ENCODE data around the gene NCOR1.
"Not testable (repeated sequence)": the region's sequence is repeated elsewhere in the genome, so short reads cannot be mapped to it uniquely, and the experiment has no call there.

NCOR1 gene

DNA sequence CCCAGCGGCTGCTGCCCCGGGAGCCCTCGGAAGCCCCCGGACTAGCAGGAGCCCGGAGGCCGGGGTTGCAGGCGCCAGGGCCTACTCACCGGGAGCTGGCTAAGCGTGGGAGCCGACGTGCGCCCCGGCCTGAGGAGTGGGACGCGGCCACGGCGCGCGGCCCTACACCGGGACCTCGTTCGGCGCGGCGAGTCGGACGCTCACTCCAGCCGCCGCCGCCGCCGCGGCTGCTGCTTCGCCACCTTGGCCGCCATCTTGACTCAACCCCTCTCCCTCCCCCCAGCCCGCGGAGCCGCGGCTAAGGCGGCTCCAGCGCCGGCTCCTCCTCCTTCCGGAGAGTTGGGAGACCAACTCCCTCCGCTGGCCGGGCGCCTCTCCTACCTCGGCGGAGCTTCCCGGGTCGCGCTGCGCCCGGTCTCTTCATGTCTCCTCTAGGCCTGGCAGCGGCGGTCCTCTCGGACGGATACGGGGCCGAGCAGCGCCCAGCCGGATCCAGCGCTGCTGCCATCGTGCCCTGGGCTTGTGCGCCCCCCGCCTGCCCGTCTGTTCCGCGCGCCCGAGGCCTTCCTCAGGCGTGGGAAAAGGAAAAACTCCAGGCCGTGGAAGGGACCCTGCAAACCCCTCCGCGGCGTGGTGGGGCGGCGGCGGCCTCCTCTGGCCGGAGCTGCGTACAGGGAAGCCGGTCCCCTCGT, at the start of gene NCOR1:
Gene NCOR1, minus strand, starts transcription at position 262 of the 692 bp plus-strand sequence. CDS start 20,965 bp downstream, outside the sequence.
- in situ Hi-C loops (cut with HindIII; ENCODE audit: low pct_ligation_motif_present, low pct_unique_long_range_greater_than_20kb, low sequenced_read_pairs) = no loop called here
- DNase-seq = peak; percentile 98

DNA sequence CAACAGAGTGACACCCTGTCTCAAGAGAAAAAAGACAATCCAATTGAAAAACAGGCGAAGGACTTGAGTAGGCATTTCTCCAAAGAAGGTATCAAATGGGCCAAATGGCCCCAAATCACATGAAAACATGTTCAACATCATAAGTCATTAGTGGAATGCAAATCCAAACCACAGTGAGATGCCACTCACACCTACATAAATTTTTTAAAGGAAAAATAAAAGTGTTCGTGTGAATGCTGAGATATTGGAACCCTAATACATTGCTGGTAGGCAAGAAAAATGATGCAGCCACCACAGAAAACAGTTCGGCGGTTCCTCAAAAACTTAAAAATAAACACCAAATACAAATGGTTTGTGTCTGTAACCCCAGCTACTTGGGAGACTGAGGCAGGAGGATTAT, 46.9 kb upstream of the NCOR1 start:
- no peak for DNase-seq
- in situ Hi-C loops (cut with HindIII; ENCODE audit: low pct_ligation_motif_present, low pct_unique_long_range_greater_than_20kb, low sequenced_read_pairs) = no loop called here

DNA sequence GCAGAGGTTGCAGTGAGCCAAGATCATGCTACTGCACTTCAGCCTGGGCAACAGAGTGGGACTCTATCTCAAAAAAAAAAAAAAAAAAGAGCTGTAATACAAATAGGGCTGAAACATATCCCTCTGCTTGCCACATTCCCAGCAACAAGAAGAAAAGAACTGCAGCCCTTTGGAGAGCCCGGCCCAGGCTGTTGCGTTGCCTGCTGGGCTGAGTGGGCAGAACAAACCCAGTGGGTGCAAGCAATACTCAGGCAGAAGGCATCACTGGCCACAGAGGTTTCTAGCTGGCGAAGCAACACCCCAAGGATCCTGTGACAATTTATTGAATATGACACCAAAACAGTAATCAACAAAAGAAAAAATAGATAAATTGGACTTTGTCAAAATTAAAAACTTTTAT, 45.7 kb upstream of the NCOR1 start:
- DNase-seq = no peak
- in situ Hi-C loops (cut with HindIII; ENCODE audit: low pct_ligation_motif_present, low pct_unique_long_range_greater_than_20kb, low sequenced_read_pairs) = no loop called here

DNA sequence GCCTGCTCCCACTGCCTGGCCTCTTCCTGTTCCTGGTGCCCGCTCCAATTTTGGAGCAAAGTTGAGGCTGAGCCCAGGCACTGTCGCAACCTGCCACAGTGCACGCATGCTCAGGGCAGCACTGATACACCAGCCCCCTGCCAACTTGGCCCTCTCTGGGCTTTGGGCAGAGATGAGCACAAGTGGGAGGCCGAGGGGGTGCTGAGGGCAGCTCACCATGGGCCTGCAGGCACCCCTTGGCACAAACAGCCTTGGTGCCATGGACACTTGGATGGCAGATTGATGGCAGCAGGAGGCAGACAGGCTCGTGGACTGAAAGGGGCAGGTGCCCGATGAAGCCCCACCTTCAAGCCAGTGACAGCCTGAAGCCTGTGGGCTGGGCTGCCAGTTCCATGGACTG, 44.6 kb upstream of the NCOR1 start:
- in situ Hi-C loops (cut with HindIII; ENCODE audit: low pct_ligation_motif_present, low pct_unique_long_range_greater_than_20kb, low sequenced_read_pairs) = no loop called here

DNA sequence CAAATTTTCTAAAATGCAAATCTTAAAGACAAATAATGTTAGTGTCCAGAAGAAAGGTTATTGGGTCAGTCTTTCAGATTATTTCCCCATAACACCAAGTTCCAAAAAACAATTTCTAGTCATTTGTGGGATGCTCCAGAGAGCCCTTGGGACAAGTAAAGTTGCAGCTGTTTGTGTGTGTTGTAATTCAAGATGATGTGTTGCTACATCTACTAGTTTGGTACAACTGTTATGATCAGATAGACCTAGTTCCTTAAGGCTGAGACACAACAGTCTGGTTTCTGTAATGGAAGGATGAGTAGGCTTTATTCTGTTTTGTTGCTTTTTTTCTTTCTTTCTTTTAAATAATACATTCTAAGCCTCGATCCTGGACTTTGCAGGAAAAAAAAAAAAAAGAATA, 43.6 kb upstream of the NCOR1 start:
- in situ Hi-C loops (cut with HindIII; ENCODE audit: low pct_ligation_motif_present, low pct_unique_long_range_greater_than_20kb, low sequenced_read_pairs) = no loop called here

More for the DNA sequence above, 44.6 kb upstream of the NCOR1 start:
- no peak for DNase-seq

DNA sequence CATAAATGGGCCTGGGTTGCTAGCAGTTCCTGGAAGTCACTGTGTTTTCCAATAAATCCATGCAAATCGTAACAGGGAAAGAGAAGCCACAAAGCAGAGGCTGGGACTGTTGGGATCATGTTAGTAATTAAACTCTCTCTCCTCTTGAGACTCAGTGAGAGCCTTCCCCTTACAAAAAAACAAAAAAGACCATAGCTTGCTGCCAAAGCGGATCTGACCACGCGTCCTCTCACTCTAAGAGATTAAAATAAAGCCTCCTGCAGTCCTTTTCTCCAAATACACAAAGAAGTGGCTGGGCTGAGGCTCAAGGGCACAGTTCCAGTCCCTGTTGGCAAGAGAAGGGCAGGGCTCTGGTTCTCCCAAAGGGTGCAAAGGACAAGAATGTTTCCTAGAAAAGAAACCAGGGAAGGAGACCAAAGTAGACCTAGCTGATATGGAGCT, 40.2 kb upstream of the NCOR1 start:
- in situ Hi-C loops (cut with HindIII; ENCODE audit: low pct_ligation_motif_present, low pct_unique_long_range_greater_than_20kb, low sequenced_read_pairs) = no loop called here
- no peak for DNase-seq

More for the DNA sequence above, 43.6 kb upstream of the NCOR1 start:
- DNase-seq = no peak

DNA sequence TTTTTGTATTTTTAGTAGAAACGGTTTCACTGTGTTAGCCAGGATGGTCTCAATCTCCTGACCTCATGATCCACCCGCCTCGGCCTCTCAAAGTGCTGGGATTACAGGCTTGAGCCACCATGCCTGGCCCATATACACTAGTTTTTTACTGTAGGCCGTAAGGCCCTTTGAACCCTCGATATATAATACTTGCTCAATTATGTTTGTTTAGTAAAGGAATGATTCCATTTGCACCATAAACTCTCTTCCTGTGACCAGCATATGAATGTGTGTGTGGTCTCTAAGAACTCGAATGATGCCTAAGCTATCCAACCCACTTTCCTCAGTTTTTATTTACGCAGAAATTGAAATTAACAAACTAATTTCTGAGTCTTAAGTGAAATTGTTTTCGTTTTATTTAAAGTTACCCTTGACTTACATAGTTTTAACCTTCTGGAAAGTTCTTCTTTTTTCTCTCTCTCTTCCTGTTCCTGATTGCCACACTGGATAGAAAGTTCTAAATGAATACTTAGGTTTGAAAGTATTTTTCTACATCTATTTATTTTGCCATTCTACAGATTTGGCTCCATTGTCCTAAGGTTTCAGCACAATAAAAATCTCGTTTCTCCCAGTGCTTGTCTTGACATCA, 39.6 kb upstream of the NCOR1 start:
- in situ Hi-C loops (cut with HindIII; ENCODE audit: low pct_ligation_motif_present, low pct_unique_long_range_greater_than_20kb, low sequenced_read_pairs) = no loop called here
- DNase-seq = no peak

DNA sequence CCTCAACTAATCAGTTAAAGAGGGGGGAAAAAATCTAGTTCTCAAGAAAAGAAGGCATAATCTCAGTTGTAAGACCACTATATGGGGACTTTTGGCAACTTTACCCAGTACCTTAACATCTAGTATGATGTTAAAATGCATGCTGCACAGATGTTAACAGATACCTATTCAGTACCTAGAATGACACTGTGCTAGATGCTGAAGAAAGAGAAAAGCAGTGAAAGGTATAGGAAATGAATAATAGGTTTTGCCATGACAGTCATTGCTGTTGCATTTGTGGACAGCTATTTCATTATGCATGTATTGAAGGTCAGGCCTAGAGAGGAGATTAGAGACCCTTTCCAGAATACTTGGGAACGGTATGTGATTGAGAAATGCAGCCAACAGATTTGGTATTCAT, 36.2 kb upstream of the NCOR1 start:
- DNase-seq = no peak
- in situ Hi-C loops (cut with HindIII; ENCODE audit: low pct_ligation_motif_present, low pct_unique_long_range_greater_than_20kb, low sequenced_read_pairs) = no loop called here

DNA sequence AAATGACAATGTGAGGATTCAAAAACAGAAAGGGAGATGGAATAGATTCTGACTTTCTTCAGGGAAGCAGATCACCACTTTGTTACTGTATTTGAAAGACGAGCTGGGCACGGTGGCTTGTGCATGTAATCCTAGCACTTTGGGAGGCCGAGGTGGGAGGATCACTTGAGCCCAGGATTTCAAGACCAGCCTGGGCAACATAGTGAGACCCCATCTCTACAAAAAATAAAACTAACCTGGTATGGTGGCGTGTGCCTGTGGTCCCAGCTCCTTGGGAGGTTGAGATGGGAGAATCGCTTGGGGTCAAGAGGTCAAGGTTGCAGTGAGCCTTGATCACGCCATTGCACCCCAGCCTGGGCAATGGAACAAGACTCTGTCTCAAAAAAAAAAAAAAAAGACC, 35.7 kb upstream of the NCOR1 start:
- in situ Hi-C loops (cut with HindIII; ENCODE audit: low pct_ligation_motif_present, low pct_unique_long_range_greater_than_20kb, low sequenced_read_pairs) = no loop called here
- DNase-seq = no peak

DNA sequence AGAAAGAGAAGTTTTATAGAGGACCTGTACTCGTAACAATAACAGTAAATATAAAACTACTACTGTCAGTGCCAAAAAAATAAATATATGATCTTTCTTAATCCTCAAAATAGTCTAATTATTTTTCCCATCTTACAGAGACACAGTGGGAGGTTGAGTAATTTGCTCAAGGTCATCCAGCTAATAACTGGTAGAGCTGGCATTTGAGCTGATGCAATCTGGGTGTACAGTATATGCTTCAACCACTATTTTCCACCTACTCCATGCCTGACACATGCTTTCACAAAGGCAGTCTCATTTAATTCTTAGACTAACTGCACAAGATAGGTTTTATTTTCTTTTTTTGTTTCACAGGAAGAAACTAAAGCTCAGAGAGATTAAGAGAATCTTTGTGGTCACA, 35.3 kb upstream of the NCOR1 start:
- in situ Hi-C loops (cut with HindIII; ENCODE audit: low pct_ligation_motif_present, low pct_unique_long_range_greater_than_20kb, low sequenced_read_pairs) = no loop called here
- no peak for DNase-seq

DNA sequence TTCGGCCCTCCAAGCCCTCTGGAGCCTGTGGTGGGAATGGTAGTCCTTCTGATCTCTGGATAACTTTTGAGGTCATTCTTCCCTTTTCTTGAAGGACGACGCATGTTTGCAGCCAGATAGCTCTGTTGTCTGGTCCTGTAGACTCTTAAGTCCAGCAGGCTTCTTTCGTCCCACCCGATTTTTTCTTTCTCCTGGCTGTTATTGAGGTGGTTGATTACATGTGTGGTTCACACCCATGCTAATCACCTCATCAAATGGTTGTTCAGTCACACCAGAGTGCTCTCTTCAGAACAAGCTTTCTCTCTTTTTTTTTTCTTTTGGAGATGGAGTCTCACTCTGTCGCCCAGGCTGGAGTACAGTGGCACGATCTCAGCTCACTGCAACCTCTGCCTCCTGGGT, 32.3 kb upstream of the NCOR1 start:
- no peak for DNase-seq
- in situ Hi-C loops (cut with HindIII; ENCODE audit: low pct_ligation_motif_present, low pct_unique_long_range_greater_than_20kb, low sequenced_read_pairs) = no loop called here

DNA sequence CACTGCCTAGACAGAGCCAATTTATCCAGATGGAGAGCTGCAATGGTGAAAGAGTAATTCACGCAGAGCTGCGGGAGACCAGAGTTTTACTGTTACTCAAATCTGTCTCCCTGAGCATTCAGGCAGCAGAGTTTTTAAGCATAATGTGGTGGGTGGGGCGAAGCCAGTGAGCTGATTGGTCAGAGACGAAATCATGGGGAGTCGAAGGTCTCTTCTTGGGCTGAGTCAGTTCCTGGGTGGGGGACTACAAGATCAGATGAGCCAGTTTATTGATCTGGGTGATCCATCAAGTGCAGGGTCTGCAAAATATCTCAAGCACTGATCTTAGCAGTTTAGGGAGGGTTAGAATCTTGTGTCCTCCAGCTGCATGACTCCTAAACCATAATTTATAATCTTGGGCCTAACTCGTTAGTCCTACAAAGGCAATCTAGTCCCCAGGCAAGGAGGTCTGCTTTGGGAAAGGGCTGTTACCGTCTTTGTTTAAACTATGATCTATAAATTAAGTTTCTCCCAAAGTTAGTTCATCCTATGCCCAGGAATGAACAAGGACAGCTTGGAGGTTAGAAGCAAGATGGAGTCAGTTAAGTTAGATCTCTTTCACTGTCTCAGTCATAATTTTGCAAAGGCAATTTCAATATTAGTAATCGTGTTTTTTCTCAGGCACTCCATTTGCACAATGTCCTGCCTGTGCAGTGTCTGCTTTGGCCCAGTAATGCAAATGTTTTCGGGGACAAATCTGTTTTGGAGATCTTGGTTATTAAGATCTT, 28.6 kb upstream of the NCOR1 start:
- DNase-seq = no peak
- in situ Hi-C loops (cut with HindIII; ENCODE audit: low pct_ligation_motif_present, low pct_unique_long_range_greater_than_20kb, low sequenced_read_pairs) = no loop called here

DNA sequence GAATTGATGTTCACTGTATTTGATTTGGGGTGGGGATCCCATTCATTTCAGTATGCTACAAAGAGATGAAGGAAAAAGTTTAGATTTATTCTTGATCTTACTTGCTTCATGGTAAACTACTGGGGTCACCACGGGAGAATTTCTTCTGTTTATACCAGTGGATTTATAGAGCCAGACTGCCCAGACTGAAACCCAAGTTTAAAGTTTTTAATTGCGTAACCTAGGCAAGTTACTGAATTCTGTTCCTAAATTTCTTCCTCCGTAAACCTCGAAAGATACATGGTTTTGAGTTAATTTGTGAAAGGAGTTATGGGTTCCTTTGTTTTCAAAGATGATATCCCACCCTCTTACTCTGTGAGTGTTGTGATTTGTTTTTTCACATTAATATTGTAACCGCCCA, 28.1 kb upstream of the NCOR1 start:
- no peak for DNase-seq
- in situ Hi-C loops (cut with HindIII; ENCODE audit: low pct_ligation_motif_present, low pct_unique_long_range_greater_than_20kb, low sequenced_read_pairs) = no loop called here

DNA sequence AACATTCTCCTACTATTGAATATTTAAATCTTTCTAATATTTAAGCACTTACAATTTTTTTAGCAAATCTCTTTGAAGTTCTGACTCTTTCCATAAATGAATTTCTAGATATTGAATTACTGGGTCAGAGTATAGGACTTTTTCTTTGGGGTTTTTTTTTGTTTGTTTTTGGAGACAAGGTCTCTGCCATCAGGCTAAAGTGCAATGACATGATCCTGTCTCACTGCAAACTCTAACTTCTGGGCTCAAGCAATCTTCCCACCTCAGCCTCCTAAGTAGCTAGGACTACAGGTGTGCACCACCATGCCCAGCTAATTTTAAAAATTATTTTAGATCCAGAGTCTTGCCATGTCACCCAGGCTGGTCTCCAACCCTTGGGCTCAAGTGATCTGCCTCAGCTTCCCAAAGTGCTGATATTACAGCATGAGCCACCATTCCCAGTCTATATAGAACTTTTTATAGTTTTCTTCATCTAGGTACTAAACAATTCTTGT, 26.6 kb upstream of the NCOR1 start:
- DNase-seq = no peak
- in situ Hi-C loops (cut with HindIII; ENCODE audit: low pct_ligation_motif_present, low pct_unique_long_range_greater_than_20kb, low sequenced_read_pairs) = no loop called here

DNA sequence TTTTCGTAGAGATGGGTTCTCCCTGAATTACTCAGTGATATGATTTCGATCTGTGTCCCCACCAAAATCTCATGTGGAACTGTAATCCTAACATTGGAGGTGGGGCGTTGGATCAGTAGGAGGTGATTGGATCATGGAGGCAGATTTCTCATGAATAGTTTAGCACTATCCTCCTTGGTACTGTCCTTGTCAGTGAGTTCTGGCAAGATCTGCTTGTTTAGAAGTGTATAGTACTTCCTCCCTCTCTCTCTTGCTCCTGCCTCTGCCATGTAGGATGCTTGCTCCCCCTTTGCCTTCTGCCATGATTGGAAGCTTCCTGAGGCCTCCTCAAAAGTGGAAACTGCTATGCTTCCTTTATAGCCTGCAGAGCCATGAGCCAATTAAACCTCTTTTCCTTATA, 24.6 kb upstream of the NCOR1 start:
- in situ Hi-C loops (cut with HindIII; ENCODE audit: low pct_ligation_motif_present, low pct_unique_long_range_greater_than_20kb, low sequenced_read_pairs) = no loop called here
- DNase-seq = no peak

DNA sequence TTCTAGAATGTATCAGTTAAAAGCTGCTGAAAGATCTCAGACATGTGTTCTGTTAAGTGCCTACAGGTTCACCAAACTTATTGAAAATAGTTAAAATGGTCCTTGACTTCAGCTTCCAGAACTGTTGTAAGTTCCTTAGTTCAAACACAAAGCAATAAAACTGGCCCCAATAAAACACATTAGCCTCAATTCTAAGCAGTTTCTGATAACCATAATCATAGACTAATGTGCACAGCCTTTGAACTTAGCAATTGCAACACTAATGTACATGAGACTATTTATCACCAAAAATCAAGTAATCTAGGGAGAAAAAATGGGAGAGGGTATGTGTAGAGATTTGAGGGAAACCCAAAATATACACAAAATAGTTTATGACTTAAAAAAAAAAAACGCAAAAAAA, 17.1 kb upstream of the NCOR1 start:
- no peak for DNase-seq
- in situ Hi-C loops (cut with HindIII; ENCODE audit: low pct_ligation_motif_present, low pct_unique_long_range_greater_than_20kb, low sequenced_read_pairs) = no loop called here

DNA sequence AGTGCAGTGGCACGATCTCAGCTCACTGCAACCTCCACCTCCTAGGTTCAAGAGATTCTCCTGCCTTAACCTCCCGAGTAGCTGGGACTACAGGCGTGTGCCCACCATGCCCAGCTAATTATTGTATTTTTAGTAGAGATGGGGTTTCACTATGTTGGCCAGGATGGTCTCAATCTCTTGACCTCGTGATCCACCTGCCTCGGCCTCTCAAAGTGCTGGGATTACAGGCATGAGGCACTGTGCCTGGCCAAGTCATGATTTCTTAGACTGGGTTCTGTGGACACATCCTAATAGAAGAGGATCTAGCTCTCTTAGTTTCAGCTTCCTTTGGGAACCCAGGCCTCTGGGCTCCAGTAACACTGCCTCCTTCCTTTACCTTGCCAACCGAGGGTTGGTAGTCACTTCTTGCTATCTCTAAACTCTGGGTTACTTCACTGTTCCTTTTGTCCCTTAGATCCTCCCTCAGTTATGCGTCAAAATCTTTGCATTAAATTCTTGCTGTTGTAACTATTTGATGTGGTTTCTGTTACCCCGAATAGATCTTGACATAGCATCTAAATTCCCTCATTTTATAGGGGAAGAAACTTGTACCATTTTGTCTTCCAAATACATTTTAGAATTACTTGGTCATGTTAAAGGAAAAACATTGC, 14.7 kb upstream of the NCOR1 start:
- in situ Hi-C loops (cut with HindIII; ENCODE audit: low pct_ligation_motif_present, low pct_unique_long_range_greater_than_20kb, low sequenced_read_pairs) = not testable (repeated sequence)

DNA sequence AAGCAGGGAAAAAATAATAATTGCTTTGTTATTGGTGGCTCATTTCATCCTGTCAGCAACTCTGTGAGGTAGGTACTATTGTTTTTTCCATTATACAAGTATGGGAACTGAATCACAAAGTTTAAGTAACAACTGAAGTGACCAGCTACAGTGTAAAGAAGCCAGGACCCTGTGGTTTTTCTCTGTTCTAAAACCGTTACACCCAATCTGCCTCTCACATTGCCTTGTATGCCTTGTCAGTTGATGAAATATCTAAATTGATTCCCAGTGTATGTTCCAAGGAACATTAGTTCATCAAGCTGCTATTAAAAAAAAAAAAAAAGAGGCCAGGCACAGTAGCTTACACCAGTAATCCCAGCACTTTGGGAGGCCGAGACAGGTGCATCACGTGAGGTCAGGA, 7.1 kb upstream of the NCOR1 start:
- in situ Hi-C loops (cut with HindIII; ENCODE audit: low pct_ligation_motif_present, low pct_unique_long_range_greater_than_20kb, low sequenced_read_pairs) = no loop called here
- DNase-seq = no peak

More for the DNA sequence above, 14.7 kb upstream of the NCOR1 start:
- DNase-seq = not testable (repeated sequence)

DNA sequence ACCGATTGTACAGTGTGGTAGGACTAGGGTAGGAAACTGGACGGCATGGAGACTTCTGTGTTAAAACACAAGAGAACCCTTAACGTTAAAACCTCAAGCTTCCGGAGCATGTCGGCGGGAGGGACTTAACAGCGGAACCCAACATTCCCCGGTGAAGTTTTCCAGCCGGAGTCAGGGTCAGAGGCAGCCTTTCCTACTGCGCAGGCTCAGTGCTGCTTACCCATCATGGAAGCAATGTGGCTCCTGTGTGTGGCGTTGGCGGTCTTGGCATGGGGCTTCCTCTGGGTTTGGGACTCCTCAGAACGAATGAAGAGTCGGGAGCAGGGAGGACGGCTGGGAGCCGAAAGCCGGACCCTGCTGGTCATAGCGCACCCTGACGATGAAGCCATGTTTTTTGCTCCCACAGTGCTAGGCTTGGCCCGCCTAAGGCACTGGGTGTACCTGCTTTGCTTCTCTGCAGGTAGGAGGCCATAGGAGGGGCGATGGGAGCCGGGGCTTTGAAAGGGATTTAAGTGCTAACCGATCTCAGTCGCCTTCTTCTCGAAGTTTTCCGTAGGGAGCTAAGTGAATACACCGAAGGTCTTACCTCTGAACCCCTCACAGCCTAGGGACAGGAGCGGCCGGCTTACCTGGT, 1.8 kb upstream of the NCOR1 start, which contains the start of gene PIGL:
Gene PIGL, plus strand, starts transcription at position 209 of the 634 bp plus-strand sequence. Its CDS starts 17 bp downstream, at position 226.
- in situ Hi-C loops (cut with HindIII; ENCODE audit: low pct_ligation_motif_present, low pct_unique_long_range_greater_than_20kb, low sequenced_read_pairs) = no loop called here
- peak; percentile 96 for DNase-seq

Data from ACHN (cell line).